T1000 (cell line): ENCODE data around the gene LPIN1.
A peak's percentile ranks its signal among the peaks of the same experiment; 100 is the strongest.

Experiments
- DNase-seq: peaks from one replicate; lab custom pipeline; 2025; ENCODE audit warnings: mixed read lengths; lab: John Stamatoyannopoulos, UW

Gene LPIN1

DNA sequence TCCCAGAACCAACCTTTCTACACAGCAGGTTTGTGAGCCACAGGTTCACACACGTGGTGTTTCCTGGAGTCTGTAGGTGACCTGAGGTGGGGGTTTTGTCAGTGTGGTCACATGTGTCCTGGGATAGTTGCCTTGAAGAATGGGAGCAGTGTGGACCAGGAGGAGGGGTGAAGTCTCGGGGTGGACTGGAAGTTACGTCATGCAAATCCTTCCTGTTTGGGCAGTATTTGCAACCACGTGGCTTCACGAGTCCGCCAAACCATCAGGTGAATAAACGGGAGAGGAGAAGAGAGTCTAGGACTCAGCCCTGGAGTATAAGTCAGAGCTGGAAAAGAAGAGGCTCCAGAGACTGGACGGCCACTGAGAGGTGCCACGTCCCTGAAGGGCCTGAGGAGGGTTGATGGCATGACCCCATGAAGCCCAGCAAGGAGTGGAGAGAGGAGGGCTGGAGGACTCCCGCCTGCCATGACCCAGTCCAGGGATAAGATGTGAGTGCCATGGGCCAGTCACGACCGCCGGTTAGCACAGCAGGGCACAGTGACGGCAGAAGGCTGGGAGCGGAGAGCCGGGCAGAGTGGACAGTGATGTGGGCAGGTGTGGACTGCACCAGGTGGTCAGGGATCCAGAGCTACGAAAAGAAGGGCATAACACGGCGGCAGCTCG lies 16.5 kb downstream of the LPIN1 start:
- DNase-seq: no peak

DNA sequence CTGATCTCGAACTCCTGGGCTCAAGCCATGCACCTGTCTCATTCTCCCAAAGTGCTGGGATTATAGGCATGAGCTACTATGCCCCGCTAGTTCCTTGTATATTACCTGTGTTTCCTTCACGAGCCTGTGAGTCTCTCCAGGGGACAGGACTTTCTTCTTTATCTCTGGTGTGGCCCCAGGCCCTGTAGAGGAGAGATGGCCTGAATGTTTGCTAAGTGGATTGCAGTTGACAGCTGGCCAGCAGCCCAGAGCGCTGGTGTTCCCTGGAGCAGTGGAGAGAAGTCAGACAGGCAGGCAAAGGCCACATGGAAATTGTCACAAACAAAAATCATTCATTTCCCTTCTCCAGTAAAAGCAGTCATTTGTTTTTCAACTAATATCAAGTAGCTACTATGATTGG lies 17.9 kb downstream of the LPIN1 start:
- no peak for DNase-seq

DNA sequence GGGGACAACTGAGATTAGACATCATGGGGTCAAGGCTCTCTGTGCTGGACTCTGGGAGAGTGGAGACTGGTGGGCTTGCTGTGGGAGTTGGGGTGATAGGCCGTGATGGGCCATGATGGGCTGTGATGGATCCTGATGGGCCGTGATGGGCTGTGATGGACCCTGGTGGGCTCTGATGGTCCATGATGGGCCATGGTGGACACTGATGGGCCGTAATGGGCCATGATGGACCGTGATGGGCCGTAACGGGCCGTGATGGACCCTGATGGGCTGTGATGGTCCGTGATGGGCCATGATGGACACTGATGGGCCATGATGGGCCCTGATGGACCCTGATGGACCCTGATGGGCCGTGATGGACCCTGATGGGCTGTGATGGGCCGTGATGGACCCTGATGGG lies 18.5 kb downstream of the LPIN1 start:
- no peak for DNase-seq

GRCh38 chr2:11765501-11765900 lies 19.1 kb downstream of the LPIN1 start:
- DNase-seq: no peak

DNA sequence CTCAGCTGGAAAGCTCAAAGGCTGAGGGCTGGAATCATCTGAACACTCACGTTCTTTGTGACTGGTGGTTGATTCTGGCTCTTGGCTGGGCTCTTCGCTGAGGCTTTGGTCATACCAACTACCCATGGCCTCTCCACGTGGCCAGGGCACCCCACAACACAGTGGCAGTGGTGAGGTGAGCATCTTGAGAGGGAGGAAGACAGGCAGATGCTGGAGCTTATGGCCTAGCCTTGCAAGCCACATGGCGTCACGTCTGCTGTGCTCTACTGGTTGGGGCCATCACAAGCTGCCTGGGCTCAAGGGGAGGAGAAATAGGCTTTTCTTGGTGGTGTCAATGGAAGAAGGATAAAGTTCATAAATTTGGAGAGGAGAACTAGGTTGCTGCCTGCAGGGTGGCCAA lies 19.6 kb downstream of the LPIN1 start:
- no peak for DNase-seq

DNA sequence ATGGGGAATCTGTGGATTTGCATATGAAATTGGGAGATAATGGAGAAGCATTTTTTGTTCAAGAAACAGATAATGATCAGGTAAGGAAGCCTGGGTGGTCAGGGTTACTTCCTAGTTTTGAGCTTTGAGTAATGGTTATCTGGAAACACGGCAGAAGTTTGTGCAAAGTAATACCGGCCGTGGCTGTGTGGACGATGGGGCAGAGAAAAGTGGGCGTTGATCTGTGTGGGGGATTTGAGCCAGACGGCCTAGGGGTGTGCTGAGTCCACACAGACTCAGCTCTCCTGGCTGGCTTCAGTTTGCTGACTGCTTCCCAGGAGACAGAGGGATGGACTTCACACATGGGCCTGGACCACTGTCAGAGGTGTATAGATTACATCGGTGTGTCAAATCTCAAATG lies 21.3 kb downstream of the LPIN1 start:
- DNase-seq: no peak

DNA sequence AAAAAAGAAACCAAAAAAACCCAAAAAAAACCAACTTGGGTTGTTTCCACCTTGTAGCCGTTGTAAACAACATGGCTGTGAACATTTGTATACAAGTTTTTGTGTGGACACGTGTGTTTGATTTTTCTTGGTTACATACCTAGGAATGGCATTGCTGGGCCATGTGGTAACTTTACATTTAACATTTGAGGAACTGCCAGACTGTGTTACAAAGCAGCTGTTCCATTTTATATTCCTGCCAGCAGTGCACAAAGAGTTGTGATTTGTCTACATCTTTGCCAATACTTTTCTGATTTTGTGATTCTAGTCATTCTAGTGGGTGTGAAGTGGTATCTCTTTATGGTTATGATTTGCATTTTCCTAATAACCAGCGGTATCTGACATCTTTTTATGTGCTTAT lies 22.5 kb downstream of the LPIN1 start:
- no peak for DNase-seq

- no peak for DNase-seq
These were observed 23.1 kb downstream of the LPIN1 start for GRCh38 chr2:11769516-11769915.

DNA sequence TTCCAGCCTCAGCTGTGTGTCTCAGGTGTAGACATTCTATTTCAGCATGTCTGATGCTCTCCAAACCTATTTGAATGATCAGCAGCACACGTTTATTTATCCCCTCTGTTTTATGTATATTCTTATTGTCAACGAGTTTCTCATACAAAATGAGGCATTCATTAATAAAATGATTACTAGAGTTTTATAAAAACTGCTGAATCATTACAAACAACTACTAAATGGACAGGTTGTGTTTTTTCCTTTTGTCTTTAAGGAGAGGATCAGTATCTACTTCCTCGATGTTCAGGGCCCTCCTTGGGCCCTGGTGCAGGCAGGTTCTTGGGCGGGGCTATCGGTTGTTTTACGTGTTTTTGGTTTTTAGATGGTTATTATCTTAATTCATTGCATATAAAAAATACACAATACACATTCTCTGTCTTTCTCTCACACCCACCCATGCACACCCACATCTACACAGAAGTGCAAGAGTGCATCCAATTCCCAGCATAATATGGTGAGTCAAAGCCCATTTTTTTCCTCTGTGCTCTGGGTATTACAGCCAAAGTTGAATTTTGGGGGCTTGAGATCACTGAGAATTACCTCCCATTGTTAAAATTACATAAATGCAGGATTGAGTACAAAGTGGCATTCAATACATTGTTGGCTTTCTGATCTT lies 24.2 kb downstream of the LPIN1 start:
- no peak for DNase-seq

- no peak for DNase-seq
These were observed 25.7 kb downstream of the LPIN1 start for GRCh38 chr2:11771971-11772615.

- DNase-seq: no peak
These were observed 26.7 kb downstream of the LPIN1 start for GRCh38 chr2:11773111-11773510.

- peak; percentile 15 for DNase-seq
These were observed 27.5 kb downstream of the LPIN1 start for GRCh38 chr2:11773747-11774525.

DNA sequence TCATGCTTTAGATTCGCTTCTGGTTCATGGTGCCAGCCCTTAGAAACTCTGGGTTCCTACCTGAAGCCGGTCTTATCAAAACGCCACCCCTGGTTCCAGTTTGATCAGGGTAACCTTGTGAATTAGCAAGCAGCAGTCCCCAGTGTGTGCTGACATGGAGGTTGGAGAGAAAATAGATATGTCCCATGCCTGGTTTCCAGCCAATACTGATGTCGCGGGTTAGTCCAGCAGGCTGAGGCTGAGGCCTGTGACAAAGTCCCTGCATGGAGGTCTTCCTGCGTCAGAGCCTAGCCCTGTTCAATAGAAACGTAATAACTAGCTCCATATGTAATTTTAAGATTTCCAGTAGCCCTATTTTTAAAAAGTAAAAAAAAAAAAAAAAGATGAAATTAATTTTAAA lies 28.2 kb downstream of the LPIN1 start:
- DNase-seq: no peak

- no peak for DNase-seq
These were observed 29.0 kb downstream of the LPIN1 start for GRCh38 chr2:11775384-11775783.

DNA sequence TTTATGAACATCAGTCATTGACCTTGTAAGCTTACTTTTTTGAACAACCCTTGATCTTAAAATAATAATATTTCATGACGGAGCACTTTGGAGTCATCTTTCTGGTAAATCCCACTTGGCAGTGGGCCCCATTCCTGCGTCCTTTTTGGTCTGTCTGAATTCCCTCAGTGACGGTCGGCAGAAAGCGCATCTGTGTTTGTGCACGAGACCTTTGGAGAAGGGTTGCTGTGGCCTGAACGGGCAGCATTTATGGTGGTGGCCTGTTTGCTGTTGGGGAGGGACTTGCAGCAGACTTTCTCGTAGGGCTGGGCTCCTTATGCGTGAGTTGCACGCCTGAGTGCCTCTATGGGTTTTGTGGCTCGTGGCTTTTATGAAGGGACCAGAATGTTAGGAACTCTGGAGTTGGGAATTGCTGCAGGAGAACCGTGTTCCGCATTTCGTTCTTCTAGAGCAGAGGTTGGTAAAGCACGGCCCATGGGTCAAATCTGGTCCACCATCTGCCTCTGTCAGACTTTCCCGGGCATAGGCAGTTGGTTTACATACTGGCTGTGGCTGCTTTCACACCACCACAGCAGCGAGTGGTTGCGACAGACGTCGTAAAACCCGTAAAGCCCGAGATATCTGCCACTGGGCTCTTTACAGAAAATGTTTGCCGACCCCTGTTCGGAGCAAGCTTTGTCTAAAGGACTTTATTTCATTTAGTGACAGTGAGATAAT lies 30.8 kb downstream of the LPIN1 start:
- no peak for DNase-seq

DNA sequence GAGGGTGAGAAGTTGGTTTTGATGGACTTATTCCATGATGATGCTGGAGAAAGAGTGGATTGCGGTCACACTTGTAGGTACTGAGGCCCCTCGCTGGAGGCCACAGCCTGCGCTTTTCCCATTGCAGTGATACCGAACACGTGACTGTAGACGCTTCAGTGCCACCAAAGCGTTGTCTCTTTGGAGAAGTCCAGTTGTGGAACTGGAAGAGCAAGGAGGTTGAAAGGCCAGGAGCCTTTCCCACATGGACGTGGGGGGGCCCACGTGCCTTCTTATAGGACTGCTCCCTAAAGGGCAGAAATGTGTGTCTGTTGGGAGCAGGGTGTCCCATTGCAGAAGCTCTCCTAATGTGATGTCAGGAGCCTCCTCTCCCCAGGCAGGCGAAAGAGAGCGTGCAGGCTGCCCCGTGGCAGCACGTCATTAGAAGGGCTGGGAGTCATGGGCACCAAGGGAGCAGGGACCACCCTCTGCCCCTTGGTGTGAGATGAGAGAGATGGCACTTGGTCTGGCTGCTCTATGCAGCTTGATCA lies 31.5 kb downstream of the LPIN1 start:
- DNase-seq: no peak

- DNase-seq: no peak
These were observed 32.0 kb downstream of the LPIN1 start for GRCh38 chr2:11778416-11778815.

GRCh38 chr2:11778923-11779757 lies 32.7 kb downstream of the LPIN1 start:
- DNase-seq: peak; percentile 43

- DNase-seq: no peak
These were observed 35.2 kb downstream of the LPIN1 start for GRCh38 chr2:11781602-11782001.

DNA sequence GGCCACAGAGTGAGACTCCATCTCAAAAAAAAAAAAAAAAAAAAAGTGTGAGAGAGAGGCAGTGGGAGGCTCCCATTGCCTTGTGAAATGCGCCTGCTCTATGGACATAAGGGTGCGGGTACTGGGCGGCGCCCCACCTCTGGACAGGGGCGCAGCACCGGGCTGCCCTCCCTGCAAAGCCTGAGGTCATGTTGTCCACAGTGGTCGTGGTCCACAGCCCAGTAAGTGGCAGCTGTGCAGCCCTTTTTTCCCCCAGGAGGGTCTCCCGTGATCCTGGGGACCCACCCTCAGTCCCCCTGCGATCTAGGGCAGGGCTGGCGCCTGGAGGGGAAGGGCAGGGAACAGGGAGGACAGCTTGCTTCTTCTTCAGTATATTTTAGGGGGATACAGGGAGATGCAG lies 37.8 kb downstream of the LPIN1 start:
- DNase-seq: no peak
